Keratinocyte (primary cell): Measurements from ENCODE around the gene C10orf53. TPM values are rescaled to one million over a fixed set of nuclear protein-coding genes. Genes with fewer than 3 reads are reported as not detected.

ENCODE experiments used
- DNase-seq: peaks from one replicate; pipeline ENCODE4 v3.0.0-alpha.2; 2011; ENCODE audit warnings: low read depth, missing footprints, low spot score
- FAIRE-seq: peaks from 2 replicates; lab custom pipeline; 2011; peaks lifted over from hg19 to GRCh38; lab: Jason Lieb, UNC
- H2AFZ ChIP-seq: 2 replicates; pipeline ENCODE4 v1.6.0; 2012; ENCODE audit warnings: low read length, control low read depth, inconsistent platforms; ENCODE audit not compliant: control insufficient read depth
- H3K27ac ChIP-seq: 2 replicates; pipeline ENCODE4 v1.5.1; 2011; ENCODE audit warnings: low read length; ENCODE audit not compliant: control insufficient read depth, insufficient read depth
- H3K27me3 ChIP-seq: 3 replicates; pipeline ENCODE4 v1.6.0; 2011; ENCODE audit warnings: low read length; ENCODE audit not compliant: control insufficient read depth, insufficient read depth; ENCODE audit errors: extremely low read depth
- H3K36me3 ChIP-seq, 2 experiments: 2 replicates in 1 of 2; 3 replicates in 1 of 2; pipeline ENCODE4 v1.5.1; 2011; ENCODE audit warnings: low read length in 2 of 2, mild to moderate bottlenecking in 1 of 2; ENCODE audit not compliant: control insufficient read depth in 2 of 2, insufficient read depth in 2 of 2; ENCODE audit errors: extremely low read depth in 1 of 2
- H3K4me1 ChIP-seq: 3 replicates; pipeline ENCODE4 v1.5.1; 2011; ENCODE audit warnings: low read length; ENCODE audit not compliant: control insufficient read depth, insufficient read depth; ENCODE audit errors: extremely low read depth
- H3K4me2 ChIP-seq: 3 replicates; pipeline ENCODE4 v1.6.0; 2011; ENCODE audit warnings: low read depth, low read length; ENCODE audit not compliant: control insufficient read depth, insufficient read depth; ENCODE audit errors: extremely low read depth
- H3K4me3 ChIP-seq, 3 experiments: fragments of 200-600 bp in 1 of 3; sonication (generic) in 1 of 3; 2 replicates in 2 of 3; 3 replicates in 1 of 3; pipeline ENCODE4 v1.5.1; 2011 to 2016; ENCODE audit warnings: low read length in 3 of 3, mild to moderate bottlenecking in 3 of 3, control low read depth in 2 of 3, inconsistent platforms in 1 of 3, low read depth in 1 of 3, mixed read lengths in 1 of 3, mixed run types in 1 of 3, moderate library complexity in 1 of 3; ENCODE audit not compliant: control insufficient read depth in 2 of 3, insufficient read depth in 2 of 3; ENCODE audit errors: extremely low read depth in 1 of 3
- H3K79me2 ChIP-seq: 2 replicates; pipeline ENCODE4 v1.6.0; 2012; ENCODE audit warnings: low read length; ENCODE audit not compliant: control insufficient read depth, insufficient read depth
- H3K9ac ChIP-seq: 3 replicates; pipeline ENCODE4 v1.6.0; 2011; ENCODE audit warnings: low read length; ENCODE audit not compliant: control insufficient read depth, insufficient read depth; ENCODE audit errors: extremely low read depth
- H3K9me1 ChIP-seq: 3 replicates; pipeline ENCODE4 v1.6.0; 2011; ENCODE audit warnings: low read length; ENCODE audit not compliant: control insufficient read depth, insufficient read depth; ENCODE audit errors: extremely low read depth
- H3K9me3 ChIP-seq: 2 replicates; pipeline ENCODE4 v1.5.1; 2012; ENCODE audit warnings: low read depth, low read length; ENCODE audit not compliant: control insufficient read depth
- H4K20me1 ChIP-seq: 3 replicates; pipeline ENCODE4 v1.6.0; 2011; ENCODE audit warnings: low read length; ENCODE audit not compliant: control insufficient read depth, insufficient read depth; ENCODE audit errors: extremely low read depth
- CTCF ChIP-seq, 3 experiments: IDR thresholded peaks in 1 of 3; conservative IDR thresholded peaks in 1 of 3; optimal IDR thresholded peaks in 1 of 3; 2 replicates in 2 of 3; 3 replicates in 1 of 3; pipeline versions ENCODE3 to v1.5.1; 2011; ENCODE audit warnings: low read length in 3 of 3, mild to moderate bottlenecking in 3 of 3, moderate library complexity in 2 of 3, control low read depth in 1 of 3, inconsistent platforms in 1 of 3; ENCODE audit not compliant: insufficient read depth in 2 of 3; ENCODE audit errors: extremely low read depth in 1 of 3
- EZH2 ChIP-seq: IDR thresholded peaks from one replicate; pipeline ENCODE4 v1.6.1; 2012; ENCODE audit warnings: inconsistent platforms, mild to moderate bottlenecking, low read length, moderate library complexity
- dilution Hi-C: fragments of 300-500 bp; cut with MboI; formaldehyde crosslinking; loops from one replicate; pipeline ENCODE4 v1.7.0; 2020; ENCODE audit warnings: low sequenced_read_pairs; ENCODE audit not compliant: extremely low pct_ligation_motif_present
- polyA plus RNA-seq, 5 experiments: library from polyadenylated mRNA; depleted of rRNA in 3 of 5; stranded (reverse) in 3 of 5; stranded (forward) in 1 of 5; unstranded in 1 of 5; fragments of >200 nt; gene quantifications; 1 replicate in 1 of 5; 2 replicates in 3 of 5; 3 replicates in 1 of 5; pipeline versions ENCODE4 v1.2.1 to v1.2.3, GENCODE V29; 2011 to 2012; ENCODE audit warnings: missing spikeins in 2 of 5, low read depth in 1 of 5, low replicate concordance in 1 of 5

C10orf53 gene
- polyA plus RNA-seq, 1 donor (not counting 4 experiments of a cell fraction or from before 2014, with no cell fraction given) = not detected

DNA sequence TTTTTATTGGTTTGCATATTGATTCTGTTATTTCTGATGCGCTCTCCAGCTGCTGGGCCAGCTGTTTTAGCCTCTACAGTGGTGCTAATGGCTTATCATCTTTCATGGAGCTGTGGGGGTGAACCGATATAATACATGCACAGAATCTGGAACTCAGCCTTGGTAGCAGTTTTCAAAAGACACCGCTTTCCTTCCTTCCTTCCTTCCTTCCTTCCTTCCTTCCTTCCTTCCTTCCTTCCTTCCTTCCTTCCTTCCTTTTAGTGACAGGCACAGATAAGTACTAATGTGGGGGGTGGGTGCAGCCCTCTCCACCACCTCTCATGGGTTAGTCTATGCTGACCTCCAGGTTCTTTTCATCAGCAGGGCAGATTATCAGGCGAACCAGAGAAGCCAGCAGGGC is 31.9 kb upstream of the C10orf53 start:
- Histone ChIP-seq H3K27me3 (peaks cover 10% of the 10 kb centered on the region), H3K4me3 (no peak overlapping the region), H3K9me3 (no peaks in the 10 kb centered on the region), H2AFZ (no peak overlapping the region), H3K27ac (no peak overlapping the region), H3K4me2 (no peak overlapping the region), H3K36me3 (no peaks in the 10 kb centered on the region), H3K79me2 (no peaks in the 10 kb centered on the region), H3K9ac (no peak overlapping the region), H3K4me1 (no peaks in the 10 kb centered on the region), H4K20me1 (peaks cover 2% of the 10 kb centered on the region), H3K9me1 (no peaks in the 10 kb centered on the region)
- FAIRE-seq (no peak), DNase-seq (no peak)
- TF ChIP-seq CTCF (optimal IDR thresholded peaks at IDR 0.05 in 1 of 3, IDR thresholded peaks at IDR 0.05 in 1 of 3, conservative IDR thresholded peaks at IDR 0.05 in 1 of 3; ENCODE audit: extremely low read depth in 1 of 3, insufficient read depth in 2 of 3, low read length in 3 of 3) (no peak), EZH2 (no peak)
- dilution Hi-C loops = no loop called here

- no peak for TF ChIP-seq CTCF (optimal IDR thresholded peaks at IDR 0.05 in 1 of 3, IDR thresholded peaks at IDR 0.05 in 1 of 3, conservative IDR thresholded peaks at IDR 0.05 in 1 of 3; ENCODE audit: extremely low read depth in 1 of 3, insufficient read depth in 2 of 3, low read length in 3 of 3)
- TF ChIP-seq EZH2 = no peak
- Histone ChIP-seq H3K27ac (no peak overlapping the region), H3K36me3 (no peaks in the 10 kb centered on the region), H3K27me3 (peaks cover 10% of the 10 kb centered on the region), H3K9me3 (no peaks in the 10 kb centered on the region), H3K9ac (no peak overlapping the region), H3K4me1 (no peaks in the 10 kb centered on the region), H3K9me1 (no peaks in the 10 kb centered on the region), H2AFZ (no peak overlapping the region), H3K4me3 (no peak overlapping the region), H3K79me2 (no peaks in the 10 kb centered on the region), H4K20me1 (peaks cover 2% of the 10 kb centered on the region), H3K4me2 (no peak overlapping the region)
- no peak for FAIRE-seq
- dilution Hi-C loops = no loop called here
- DNase-seq = no peak
Measured at GRCh38 chr10:49647985-49648795, 31.3 kb upstream of the C10orf53 start.
